Thyroid gland (tissue), 4 donors: ENCODE measurements around the gene CIRBP. TPM values are rescaled to one million over a fixed set of nuclear protein-coding genes. Genes with fewer than 3 reads are reported as not detected.
"Not testable (repeated sequence)": the region's sequence is repeated elsewhere in the genome, so short reads cannot be mapped to it uniquely, and the experiment has no call there.

Experiments used
- DNase-seq, 2 donors: peaks; one replicate each; pipeline ENCODE4 v3.0.0-alpha.2; 2019
- H3K27ac ChIP-seq, 3 donors: fragments of 200-600 bp; sonication (generic); 1 replicate in 2 of 3; 2 replicates in 1 of 3; pipeline ENCODE4 v1.5.1; 2016 to 2019; ENCODE audit warnings: mild to moderate bottlenecking in 1 of 3, moderate library complexity in 1 of 3
- H3K27me3 ChIP-seq: fragments of 200-600 bp; sonication (generic); one replicate; pipeline ENCODE4 v1.5.1; 2019
- H3K36me3 ChIP-seq, 2 donors: fragments of 200-600 bp; sonication (generic); one replicate each; pipeline ENCODE4 v1.5.1; 2016 to 2019
- H3K4me1 ChIP-seq, 2 donors: fragments of 200-600 bp; sonication (generic); one replicate each; pipeline ENCODE4 v1.5.1; 2017 to 2019
- H3K4me3 ChIP-seq, 3 donors: fragments of 200-600 bp; sonication (generic); replicated peaks in 1 of 3; 1 replicate in 2 of 3; 2 replicates in 1 of 3; pipeline ENCODE4 v1.5.1; 2016; ENCODE audit warnings: mild to moderate bottlenecking in 1 of 3
- H3K9me3 ChIP-seq: fragments of 200-600 bp; sonication (generic); one replicate; pipeline ENCODE4 v1.5.1; 2017
- CTCF ChIP-seq, 6 experiments: fragments of 200-600 bp in 3 of 6; fragments of 450-650 bp in 3 of 6; sonication (generic) in 3 of 6; IDR thresholded peaks; one replicate each; pipeline ENCODE4 v1.5.1; 2016 to 2019; ENCODE audit warnings: antibody characterized with exemption in 6 of 6, mild to moderate bottlenecking in 2 of 6, inconsistent platforms in 1 of 6, moderate library complexity in 1 of 6
- POLR2A ChIP-seq, 2 donors: fragments of 450-650 bp; IDR thresholded peaks; one replicate each; pipeline ENCODE4 v1.6.1; 2017; ENCODE audit warnings: antibody characterized with exemption in 2 of 2, mild to moderate bottlenecking in 2 of 2, moderate library complexity in 1 of 2
- WGBS, 2 donors: methylation state at CpG; one replicate each; pipeline ENCODE4 v1.1.5; 2017; 5-methylcytosine and 5-hydroxymethylcytosine counted together
- intact Hi-C: fragments of 100-400 bp; cut with DNase I; formaldehyde crosslinking; loops from one replicate; pipeline ENCODE4 v1.15.1; 2023
- total RNA-seq, 4 donors: library from RNA; depleted of rRNA; stranded (reverse); fragments of >200 nt; gene quantifications; one replicate each; pipeline ENCODE4 v1.2.3, GENCODE V29; 2016

The CIRBP gene
- total RNA-seq, 4 donors from 2014 or later = 679 to 1,194 (median 893) TPM

GRCh38 chr19:1244693-1245451, 24.3 kb upstream of the CIRBP start:
- 25 to 47% methylated on average over 6 to 16 of the region's 31 CpGs for WGBS, 2 donors
- intact Hi-C loops = loop anchor here (2.0 kb wide), 1 partner anchor 22 kb away; no protein-coding TSS in a partner anchor
- Histone ChIP-seq H3K27ac (peak overlapping the region; percentile 61 to 96 (median 88)), H3K9me3 (no peaks in the 10 kb centered on the region), H3K27me3 (no peaks in the 10 kb centered on the region), H3K4me3 (no peak overlapping the region), H3K4me1 (peaks cover 57 to 75% of the 10 kb centered on the region in 2 donors), H3K36me3 (peaks cover 1 to 2% of the 10 kb centered on the region in 2 donors)
- DNase-seq = peak; percentile 89 to 93
- TF ChIP-seq POLR2A (IDR thresholded peaks at IDR 0.05) (no peak), CTCF (IDR thresholded peaks at IDR 0.05) (no peak)

GRCh38 chr19:1245494-1246264, 23.5 kb upstream of the CIRBP start:
- intact Hi-C loops = loop anchor here (2.0 kb wide), 1 partner anchor 21 kb away; no protein-coding TSS in a partner anchor
- peaks cover 4 to 8% of the 10 kb centered on the region in 2 donors for H3K36me3 ChIP-seq
- H3K27me3 ChIP-seq = no peaks in the 10 kb centered on the region
- 52 to 58% methylated on average over 10 to 21 of the region's 26 CpGs for WGBS, 2 donors
- TF ChIP-seq CTCF (IDR thresholded peaks at IDR 0.05) (no peak), POLR2A (IDR thresholded peaks at IDR 0.05) (peak in 1 of 2 donors; percentile 62)
- H3K4me3 ChIP-seq = no peak overlapping the region
- H3K9me3 ChIP-seq = no peaks in the 10 kb centered on the region
- peak; percentile 99 for DNase-seq
- peak overlapping the region; percentile 88 to 100 (median 96) for H3K27ac ChIP-seq
- peaks cover 53 to 68% of the 10 kb centered on the region in 2 donors for H3K4me1 ChIP-seq

GRCh38 chr19:1246265-1247087, 22.7 kb upstream of the CIRBP start:
- 58% methylated on average over 26 to 27 of the region's 27 CpGs for WGBS, 2 donors
- H3K4me1 ChIP-seq = peaks cover 53 to 69% of the 10 kb centered on the region in 2 donors
- H3K27me3 ChIP-seq, H3K4me3 ChIP-seq, intact Hi-C loops, H3K9me3 ChIP-seq: not testable (repeated sequence)
- peak overlapping the region; percentile 88 to 100 (median 96) for H3K27ac ChIP-seq
- H3K36me3 ChIP-seq = peaks cover 9 to 12% of the 10 kb centered on the region in 2 donors
- peak; percentile 74 to 84 for DNase-seq

- H3K9me3 ChIP-seq = no peaks in the 10 kb centered on the region
- H3K4me1 ChIP-seq = peaks cover 58 to 74% of the 10 kb centered on the region in 2 donors
- peaks cover 16% of the 10 kb centered on the region in 2 donors for H3K36me3 ChIP-seq
- intact Hi-C loops = no loop called here
- H3K27ac ChIP-seq = peak overlapping the region; percentile 96 to 100 (median 99)
- H3K27me3 ChIP-seq = no peaks in the 10 kb centered on the region
- WGBS, 2 donors = 93 to 97% methylated on average over 4 to 5 of the region's 8 CpGs
- TF ChIP-seq POLR2A (IDR thresholded peaks at IDR 0.05) (no peak), CTCF (IDR thresholded peaks at IDR 0.05) (no peak)
- H3K4me3 ChIP-seq = peak overlapping the region in 1 of 3 donors; percentile 79
- DNase-seq = no peak
Observed at GRCh38 chr19:1247748-1248138, 21.4 kb upstream of the CIRBP start.
